NCI-H82 (cell line): ENCODE measurements around the gene EMD.
A peak's percentile ranks its signal among the peaks of the same experiment; 100 is the strongest.
"Not testable (repeated sequence)": the region's sequence is repeated elsewhere in the genome, so short reads cannot be mapped to it uniquely, and the experiment has no call there.

ENCODE experiments used
- DNase-seq: peaks from one replicate; lab custom pipeline; 2025; lab: John Stamatoyannopoulos, UW

The EMD gene

GRCh38 chrX:154378799-154379568 lies at the start of gene EMD:
TSS of gene EMD (plus strand) at chrX:154379295. CDS start at chrX:154379485, 190 bp downstream.
- DNase-seq = peak; percentile 100

- DNase-seq = no peak
These were observed 46.5 kb upstream of the EMD start for GRCh38 chrX:154332561-154332960.

- no peak for DNase-seq
These were observed 46.0 kb upstream of the EMD start for GRCh38 chrX:154333116-154333515.

- no peak for DNase-seq
These were observed 45.2 kb upstream of the EMD start for GRCh38 chrX:154333837-154334271.

GRCh38 chrX:154334496-154334895 lies 44.6 kb upstream of the EMD start:
- no peak for DNase-seq

GRCh38 chrX:154341399-154342298 lies 37.4 kb upstream of the EMD start:
- not testable (repeated sequence) for DNase-seq

- DNase-seq = not testable (repeated sequence)
These were observed 36.0 kb upstream of the EMD start for GRCh38 chrX:154343063-154343462.

- DNase-seq = not testable (repeated sequence)
These were observed 35.5 kb upstream of the EMD start for GRCh38 chrX:154343620-154344019.

GRCh38 chrX:154348114-154348531 lies 31.0 kb upstream of the EMD start:
- DNase-seq = no peak

GRCh38 chrX:154348646-154349358 lies 30.3 kb upstream of the EMD start:
- DNase-seq = no peak

GRCh38 chrX:154349359-154349935 lies 29.6 kb upstream of the EMD start:
- DNase-seq = no peak

GRCh38 chrX:154349979-154350378 lies 29.1 kb upstream of the EMD start:
- no peak for DNase-seq

- DNase-seq = no peak
These were observed 28.5 kb upstream of the EMD start for GRCh38 chrX:154350429-154351182.

- DNase-seq = no peak
These were observed 27.7 kb upstream of the EMD start for GRCh38 chrX:154351183-154352011.

GRCh38 chrX:154352012-154352401 lies 27.1 kb upstream of the EMD start:
- no peak for DNase-seq

- no peak for DNase-seq
These were observed 26.6 kb upstream of the EMD start for GRCh38 chrX:154352466-154352865.

GRCh38 chrX:154353172-154353843 lies 25.8 kb upstream of the EMD start:
- DNase-seq = no peak

GRCh38 chrX:154354013-154354412 lies 25.1 kb upstream of the EMD start:
- no peak for DNase-seq

GRCh38 chrX:154354516-154354915 lies 24.6 kb upstream of the EMD start:
- no peak for DNase-seq
